Transverse colon (tissue), 4 donors: ENCODE measurements around the gene CD37.

ENCODE experiments used
- EP300 ChIP-seq: sonication (generic); formaldehyde crosslinking; IDR thresholded peaks from one replicate; pipeline ENCODE4 v1.6.1; 2017; ENCODE audit warnings: antibody characterized with exemption, low read depth
- POLR2A ChIP-seq: fragments of 450-650 bp; IDR thresholded peaks from one replicate; pipeline ENCODE4 v1.6.1; 2016; ENCODE audit warnings: antibody characterized with exemption, mild to moderate bottlenecking, moderate library complexity
- POLR2AphosphoS5 ChIP-seq, 3 donors: sonication (generic); formaldehyde crosslinking; IDR thresholded peaks; one replicate each; pipeline ENCODE4 v1.6.1; 2016; ENCODE audit warnings: antibody characterized with exemption in 3 of 3
- TF ChIP-seq, protein P1 (sequence below), 5 experiments: fragments of 200-600 bp in 3 of 5; fragments of 450-650 bp in 2 of 5; sonication (generic) in 3 of 5; IDR thresholded peaks; 1 replicate in 2 of 5; 2 replicates in 3 of 5; pipeline ENCODE4 v1.5.1; 2016 to 2017; ENCODE audit warnings: antibody characterized with exemption in 5 of 5, inconsistent platforms in 3 of 5, mild to moderate bottlenecking in 2 of 5, moderate library complexity in 1 of 5

DNA sequence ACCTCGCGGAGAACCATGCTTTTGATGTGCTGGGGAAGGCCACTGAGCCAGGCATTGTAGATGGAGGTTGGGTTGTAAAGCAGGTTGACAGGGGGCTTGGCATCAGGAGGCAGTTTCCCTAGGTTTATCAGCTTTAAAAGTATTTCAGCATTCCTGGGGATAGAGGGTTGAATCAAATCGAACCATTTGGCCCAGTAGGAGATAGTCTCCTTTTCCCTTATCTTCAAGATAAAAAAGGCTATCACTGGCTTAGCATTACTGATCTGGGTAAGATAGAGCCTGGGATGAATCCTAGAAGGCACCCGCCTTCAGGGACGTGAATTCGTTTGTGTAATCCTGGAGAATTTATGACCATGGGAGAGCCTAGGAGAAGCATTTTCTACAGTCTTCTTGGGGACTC lies 40.8 kb upstream of the CD37 start:
- TF ChIP-seq, protein P1, sequence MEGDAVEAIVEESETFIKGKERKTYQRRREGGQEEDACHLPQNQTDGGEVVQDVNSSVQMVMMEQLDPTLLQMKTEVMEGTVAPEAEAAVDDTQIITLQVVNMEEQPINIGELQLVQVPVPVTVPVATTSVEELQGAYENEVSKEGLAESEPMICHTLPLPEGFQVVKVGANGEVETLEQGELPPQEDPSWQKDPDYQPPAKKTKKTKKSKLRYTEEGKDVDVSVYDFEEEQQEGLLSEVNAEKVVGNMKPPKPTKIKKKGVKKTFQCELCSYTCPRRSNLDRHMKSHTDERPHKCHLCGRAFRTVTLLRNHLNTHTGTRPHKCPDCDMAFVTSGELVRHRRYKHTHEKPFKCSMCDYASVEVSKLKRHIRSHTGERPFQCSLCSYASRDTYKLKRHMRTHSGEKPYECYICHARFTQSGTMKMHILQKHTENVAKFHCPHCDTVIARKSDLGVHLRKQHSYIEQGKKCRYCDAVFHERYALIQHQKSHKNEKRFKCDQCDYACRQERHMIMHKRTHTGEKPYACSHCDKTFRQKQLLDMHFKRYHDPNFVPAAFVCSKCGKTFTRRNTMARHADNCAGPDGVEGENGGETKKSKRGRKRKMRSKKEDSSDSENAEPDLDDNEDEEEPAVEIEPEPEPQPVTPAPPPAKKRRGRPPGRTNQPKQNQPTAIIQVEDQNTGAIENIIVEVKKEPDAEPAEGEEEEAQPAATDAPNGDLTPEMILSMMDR (IDR thresholded peaks at IDR 0.05) = no peak
- no peak for TF ChIP-seq POLR2A
- no peak for TF ChIP-seq POLR2AphosphoS5 (IDR thresholded peaks at IDR 0.05)
- no peak for TF ChIP-seq EP300
